Fibroblast of upper back skin (primary cell): Measurements from ENCODE around the gene GDPD2.
"Not testable (repeated sequence)": the region's sequence is repeated elsewhere in the genome, so short reads cannot be mapped to it uniquely, and the experiment has no call there.

Experiments used
- DNase-seq: peaks from one replicate; pipeline ENCODE4 v3.0.0-alpha.2; 2013

GDPD2 gene

GRCh38 chrX:70422851-70423341 lies at the start of gene GDPD2:
TSS of gene GDPD2 (plus strand) at chrX:70423314. CDS start at chrX:70424985, 1,671 bp downstream.
- DNase-seq = peak; percentile 34

GRCh38 chrX:70386235-70386634 lies 36.9 kb upstream of the GDPD2 start:
- peak; percentile 10 for DNase-seq

GRCh38 chrX:70398899-70399298 lies 24.2 kb upstream of the GDPD2 start:
- peak; percentile 3 for DNase-seq

- not testable (repeated sequence) for DNase-seq
Measured at GRCh38 chrX:70400181-70400580, 22.9 kb upstream of the GDPD2 start.

GRCh38 chrX:70402721-70403120 lies 20.4 kb upstream of the GDPD2 start:
- DNase-seq = no peak

- no peak for DNase-seq
Measured at GRCh38 chrX:70405003-70405402, 18.1 kb upstream of the GDPD2 start.

GRCh38 chrX:70410921-70411320 lies 12.2 kb upstream of the GDPD2 start:
- no peak for DNase-seq

- no peak for DNase-seq
Measured at GRCh38 chrX:70411475-70411874, 11.6 kb upstream of the GDPD2 start.

- no peak for DNase-seq
Measured at GRCh38 chrX:70421618-70422017, 1.5 kb upstream of the GDPD2 start.

GRCh38 chrX:70423936-70424675 lies 992 bp downstream of the GDPD2 start:
- DNase-seq = no peak

- DNase-seq = no peak
Measured at GRCh38 chrX:70424801-70425200, 1.7 kb downstream of the GDPD2 start.

GRCh38 chrX:70426286-70427278 lies 3.5 kb downstream of the GDPD2 start:
- no peak for DNase-seq

GRCh38 chrX:70427365-70427764 lies 4.3 kb downstream of the GDPD2 start:
- DNase-seq = no peak

- no peak for DNase-seq
Measured at GRCh38 chrX:70429759-70430158, 6.6 kb downstream of the GDPD2 start.

- no peak for DNase-seq
Measured at GRCh38 chrX:70432936-70433847, 10.1 kb downstream of the GDPD2 start.

GRCh38 chrX:70433848-70434351 lies 10.8 kb downstream of the GDPD2 start:
- peak; percentile 36 for DNase-seq

- peak; percentile 77 for DNase-seq
Measured at GRCh38 chrX:70434352-70434866, 11.3 kb downstream of the GDPD2 start.

GRCh38 chrX:70434914-70435586 lies 11.9 kb downstream of the GDPD2 start:
- DNase-seq = peak; percentile 62

- DNase-seq = peak; percentile 15
Measured at GRCh38 chrX:70436343-70436742, 13.2 kb downstream of the GDPD2 start.

- no peak for DNase-seq
Measured at GRCh38 chrX:70437011-70437410, 13.9 kb downstream of the GDPD2 start.

- DNase-seq = no peak
Measured at GRCh38 chrX:70437921-70438665, 15.0 kb downstream of the GDPD2 start.
